Activated CD8-positive, alpha-beta memory T cell treated with anti-CD3 and anti-CD28 coated beads, Interleukin-2, amount 50 U/mL, for 1 hour (primary cell): ENCODE data around the gene ARID1B.

Experiments used
- DNase-seq: peaks from one replicate; pipeline ENCODE4 v3.0.0-alpha.2; 2020; ENCODE audit errors: extremely low read depth

Gene ARID1B

DNA sequence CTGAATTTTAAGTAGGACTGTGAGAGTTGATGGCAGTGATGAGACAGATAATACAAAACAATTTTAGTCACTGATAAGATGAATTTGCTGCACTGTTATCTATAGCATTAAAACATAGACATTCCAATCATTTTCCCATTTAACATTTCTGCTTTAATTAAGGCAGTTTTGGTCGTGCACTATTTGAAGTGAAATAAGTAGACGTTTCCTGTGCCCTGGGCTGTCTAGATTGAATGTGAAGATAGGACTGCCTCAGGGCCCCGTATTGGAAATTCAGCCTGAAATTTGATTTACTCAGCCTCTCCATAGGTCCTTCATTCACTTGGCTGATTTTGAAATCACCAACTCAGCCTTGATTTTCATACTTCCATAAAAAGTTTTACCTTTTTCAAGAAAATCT is 48.3 kb downstream of the ARID1B start:
- DNase-seq = no peak

- DNase-seq = no peak
These were observed 49.2 kb downstream of the ARID1B start for GRCh38 chr6:156826290-156826955.

- no peak for DNase-seq
These were observed 50.2 kb downstream of the ARID1B start for GRCh38 chr6:156827382-156827781.

- DNase-seq = no peak
These were observed 51.1 kb downstream of the ARID1B start for GRCh38 chr6:156828280-156828703.

DNA sequence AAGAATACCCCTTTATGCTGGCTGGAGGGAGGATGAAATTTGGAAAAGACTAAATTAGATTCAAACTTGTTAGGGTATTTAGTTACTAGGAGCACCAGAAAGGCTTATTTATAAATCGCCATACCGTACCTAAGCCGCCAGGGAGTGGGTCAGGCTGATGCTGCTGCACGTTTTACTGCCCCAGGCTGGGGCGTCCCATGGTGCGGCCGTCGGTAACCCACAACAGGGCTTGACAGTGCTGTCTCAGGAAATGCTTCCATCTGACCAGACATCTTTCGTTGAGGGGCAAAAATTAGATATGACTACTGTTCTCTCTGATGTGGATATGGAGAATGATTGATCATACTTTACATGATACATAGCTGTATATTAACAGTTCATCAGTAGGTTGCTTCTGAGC is 52.9 kb downstream of the ARID1B start:
- no peak for DNase-seq

- DNase-seq = no peak
These were observed 55.1 kb downstream of the ARID1B start for GRCh38 chr6:156832231-156832647.

DNA sequence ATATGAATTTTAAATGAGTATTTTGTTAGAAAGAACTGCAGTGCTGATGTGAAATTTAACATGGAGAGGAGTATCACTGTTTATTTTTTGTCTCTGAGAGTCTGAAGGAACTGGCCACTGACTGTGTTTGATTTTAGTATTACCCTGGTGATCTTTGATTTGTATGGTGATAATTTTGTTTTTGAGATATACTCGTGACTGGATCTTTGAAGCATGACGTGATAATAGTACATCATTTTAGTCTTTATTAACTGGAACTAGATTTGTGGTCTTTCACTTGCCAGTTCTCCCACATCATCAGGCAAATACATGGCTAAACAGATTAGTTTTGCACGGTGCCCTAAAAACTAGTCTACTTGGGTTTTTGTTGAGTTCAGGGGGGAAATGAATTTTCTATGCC is 55.5 kb downstream of the ARID1B start:
- DNase-seq = no peak

DNA sequence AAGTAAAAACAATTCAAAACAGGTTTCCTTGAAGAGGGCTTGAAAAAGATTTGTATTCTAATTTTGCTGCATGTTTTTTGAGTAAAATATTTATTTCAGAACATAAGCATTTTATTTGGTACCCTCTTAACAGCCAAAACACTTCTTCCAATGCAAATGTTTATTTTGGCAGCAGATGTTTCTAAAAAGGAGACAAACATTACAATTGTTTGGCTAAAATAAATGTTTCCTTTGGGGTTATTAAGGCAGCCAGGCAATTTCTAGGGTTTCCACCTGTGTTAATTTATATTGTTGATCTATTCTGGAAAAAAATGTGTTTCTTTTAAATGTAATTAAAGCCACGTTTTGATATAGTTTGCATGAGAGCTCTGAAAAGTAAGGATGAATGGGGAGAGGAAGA is 56.6 kb downstream of the ARID1B start:
- no peak for DNase-seq

GRCh38 chr6:156839129-156839528 is 62.0 kb downstream of the ARID1B start:
- DNase-seq = no peak

- DNase-seq = no peak
These were observed 62.4 kb downstream of the ARID1B start for GRCh38 chr6:156839591-156840001.

GRCh38 chr6:156840136-156840535 is 63.0 kb downstream of the ARID1B start:
- DNase-seq = no peak

DNA sequence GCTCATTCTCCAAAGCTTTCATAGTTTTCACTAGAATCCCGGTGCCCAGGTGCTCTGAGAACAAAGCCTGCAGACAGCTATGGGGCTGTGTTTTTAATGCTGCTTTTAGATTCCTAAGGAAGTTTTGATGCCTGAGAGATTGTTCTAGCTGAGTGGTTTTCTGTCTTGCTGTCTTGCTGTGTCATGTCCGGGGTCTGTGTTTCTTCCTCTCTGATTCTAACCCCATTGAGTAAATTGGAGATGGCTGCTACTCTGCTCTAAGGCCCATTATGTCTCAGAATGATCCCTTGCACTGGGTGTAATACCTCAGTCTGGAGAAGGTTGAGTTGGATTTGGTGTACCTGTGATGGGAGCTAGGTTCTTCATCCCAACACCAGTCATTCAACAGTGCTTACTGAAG is 63.4 kb downstream of the ARID1B start:
- no peak for DNase-seq

- no peak for DNase-seq
These were observed 64.3 kb downstream of the ARID1B start for GRCh38 chr6:156841508-156841907.

GRCh38 chr6:156842598-156843250 is 65.5 kb downstream of the ARID1B start:
- DNase-seq = no peak

GRCh38 chr6:156844089-156844488 is 66.9 kb downstream of the ARID1B start:
- no peak for DNase-seq

- no peak for DNase-seq
These were observed 68.4 kb downstream of the ARID1B start for GRCh38 chr6:156845454-156846155.

DNA sequence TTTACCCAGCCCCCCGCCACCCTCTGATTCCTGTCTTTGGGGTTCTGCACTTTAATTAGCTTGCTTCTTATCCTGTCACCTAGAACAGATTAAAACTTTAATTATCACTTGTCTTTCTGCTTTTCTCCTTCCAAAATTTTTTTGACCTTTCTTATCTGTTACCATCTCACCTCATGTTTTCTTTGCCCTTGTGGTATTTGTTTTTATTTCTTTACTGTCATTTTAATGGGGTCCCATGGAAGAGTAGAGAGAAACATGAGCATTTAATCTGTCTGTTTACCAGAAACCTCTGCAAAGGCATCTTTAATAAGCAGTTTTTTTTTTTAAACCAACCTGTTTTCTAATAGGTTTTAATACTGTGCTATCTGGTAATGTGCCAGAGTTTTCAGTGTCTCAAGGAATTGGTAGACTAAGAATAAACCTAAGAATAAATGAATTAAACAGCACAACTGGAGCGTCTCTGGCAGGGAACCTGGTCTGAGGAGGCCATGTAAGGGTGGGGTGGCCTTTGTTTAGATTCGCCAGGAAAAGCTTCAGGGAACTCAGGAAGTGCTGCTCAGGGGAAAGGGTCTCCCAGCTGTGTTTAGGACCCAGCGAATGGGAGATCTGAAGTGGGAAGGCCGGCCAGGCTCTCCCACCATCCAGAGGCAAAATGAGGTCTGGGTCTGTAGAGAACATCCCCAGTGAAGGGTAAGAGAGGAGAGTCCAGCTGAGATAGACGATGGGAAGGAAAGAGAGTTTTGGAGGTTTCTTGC is 69.8 kb downstream of the ARID1B start:
- DNase-seq = no peak

GRCh38 chr6:156848123-156848522 is 70.9 kb downstream of the ARID1B start:
- DNase-seq = no peak

DNA sequence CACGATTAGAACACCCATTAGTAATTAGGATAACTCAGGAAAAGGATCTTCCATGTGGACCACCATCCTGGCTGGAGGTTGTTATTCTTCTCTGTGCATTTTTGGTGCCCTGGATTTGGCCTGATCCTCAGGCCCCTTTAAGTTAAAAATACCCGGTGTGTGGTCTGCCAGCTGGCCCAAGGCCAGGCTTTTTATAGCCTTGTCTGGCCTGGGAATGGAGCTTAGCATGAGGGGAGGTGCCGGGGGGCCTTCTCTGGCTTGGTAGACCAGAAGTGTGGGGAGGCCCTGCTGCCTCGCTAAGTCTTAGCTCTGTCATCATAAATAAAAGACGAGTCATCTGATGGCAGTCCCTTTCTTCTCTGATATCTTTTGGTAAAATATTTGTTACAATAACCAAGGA is 71.4 kb downstream of the ARID1B start:
- DNase-seq = no peak

GRCh38 chr6:156849806-156850205 is 72.6 kb downstream of the ARID1B start:
- no peak for DNase-seq

DNA sequence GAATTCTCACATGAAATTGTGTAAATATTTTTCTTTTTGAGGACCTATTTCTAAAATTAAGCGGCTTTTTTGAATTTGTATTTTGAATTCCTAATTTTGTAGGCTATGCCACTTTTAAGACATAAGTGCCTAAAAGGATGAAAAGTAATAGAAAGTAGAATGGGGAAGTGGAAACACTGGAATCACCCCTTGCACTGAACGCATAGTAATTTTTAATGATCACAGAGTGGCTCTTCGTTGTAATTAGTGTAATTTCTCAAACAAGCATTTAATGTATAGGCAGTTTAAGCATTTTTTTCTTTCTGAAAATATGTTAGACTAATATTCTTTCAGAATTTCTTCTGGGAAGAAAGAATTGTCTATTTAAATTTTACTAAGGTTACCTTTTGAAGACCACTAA is 73.2 kb downstream of the ARID1B start:
- no peak for DNase-seq

DNA sequence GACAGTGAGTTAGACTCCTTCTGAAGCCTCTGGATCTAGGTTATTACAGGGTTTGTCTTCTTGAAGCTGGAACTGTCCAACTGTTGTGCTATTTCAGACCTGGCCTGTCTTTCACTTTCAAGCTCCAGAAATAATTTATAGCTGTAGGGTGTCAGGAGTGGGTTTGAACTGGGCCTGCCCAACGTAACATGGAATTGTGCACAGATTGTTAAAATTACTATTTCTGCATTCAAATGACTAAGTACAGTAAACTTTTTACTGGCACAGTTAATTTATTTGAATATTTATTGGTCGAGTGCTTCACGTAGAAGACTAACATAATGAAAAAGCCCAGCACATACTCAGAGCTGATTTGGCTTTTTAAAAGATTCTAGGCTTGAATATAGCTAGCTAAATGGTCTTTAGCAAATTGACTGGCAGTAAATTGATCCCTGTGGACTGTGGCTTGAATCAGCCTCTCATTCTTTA is 74.3 kb downstream of the ARID1B start:
- no peak for DNase-seq
